GM21786 (cell line): ENCODE data around the gene HCAR3.
"Not testable (repeated sequence)": the region's sequence is repeated elsewhere in the genome, so short reads cannot be mapped to it uniquely, and the experiment has no call there.

ENCODE experiments used
- ATAC-seq: cut with Tn5 transposase; IDR thresholded peaks from one replicate; pipeline ENCODE4 v1.9.1; 2021; ENCODE audit not compliant: unreplicated experiment

The HCAR3 gene

GRCh38 chr12:122676015-122676414 lies 40.6 kb downstream of the HCAR3 start:
- ATAC-seq = not testable (repeated sequence)

- no peak for ATAC-seq
Observed at GRCh38 chr12:122672515-122672914, 44.1 kb downstream of the HCAR3 start.

GRCh38 chr12:122669397-122670070 lies 47.1 kb downstream of the HCAR3 start:
- ATAC-seq = no peak

- no peak for ATAC-seq
Observed at GRCh38 chr12:122668268-122668667, 48.3 kb downstream of the HCAR3 start.

GRCh38 chr12:122665759-122666158 lies 50.9 kb downstream of the HCAR3 start:
- ATAC-seq = no peak

GRCh38 chr12:122665349-122665748 lies 51.3 kb downstream of the HCAR3 start:
- no peak for ATAC-seq
